Thymus (tissue), 11 donors: ENCODE results near the gene MAGI3. TPM values are rescaled to one million over a fixed set of nuclear protein-coding genes. Genes with fewer than 3 reads are reported as not detected.
"Not testable (repeated sequence)": the region's sequence is repeated elsewhere in the genome, so short reads cannot be mapped to it uniquely, and the experiment has no call there.

Experiments used
- DNase-seq, 9 donors: peaks; one replicate each; pipeline ENCODE4 v3.0.0-alpha.2; 2013; ENCODE audit warnings: low spot score in 9 of 9, low read depth in 6 of 9, missing footprints in 1 of 9
- H3K27ac ChIP-seq, 2 donors: one replicate each; pipeline ENCODE4 v1.5.1; 2013; ENCODE audit warnings: control low read depth in 1 of 2, low read depth in 1 of 2, low read length in 1 of 2, mild to moderate bottlenecking in 1 of 2, moderate library complexity in 1 of 2
- H3K27me3 ChIP-seq, 2 donors: one replicate each; pipeline ENCODE4 v1.5.1; 2013; ENCODE audit warnings: low read length in 1 of 2; ENCODE audit not compliant: control insufficient read depth in 2 of 2, insufficient read depth in 1 of 2
- H3K36me3 ChIP-seq, 2 donors: one replicate each; pipeline ENCODE4 v1.5.1; 2013; ENCODE audit warnings: low read length in 1 of 2, mild to moderate bottlenecking in 1 of 2, moderate library complexity in 1 of 2; ENCODE audit not compliant: control insufficient read depth in 2 of 2, insufficient read depth in 2 of 2
- H3K4me1 ChIP-seq, 2 donors: one replicate each; pipeline ENCODE4 v1.5.1; 2013; ENCODE audit warnings: low read length in 2 of 2; ENCODE audit not compliant: control insufficient read depth in 2 of 2, insufficient read depth in 2 of 2
- H3K4me3 ChIP-seq, 2 donors: one replicate each; pipeline ENCODE4 v1.5.1; 2013; ENCODE audit warnings: low read length in 2 of 2, control low read depth in 1 of 2, mild to moderate bottlenecking in 1 of 2
- H3K9me3 ChIP-seq, 2 donors: one replicate each; pipeline ENCODE4 v1.5.1; 2013; ENCODE audit warnings: low read length in 1 of 2, mild to moderate bottlenecking in 1 of 2; ENCODE audit not compliant: control insufficient read depth in 2 of 2, insufficient read depth in 1 of 2
- WGBS: extraction: QIAGEN DNeasy Blood & Tissue Kit; methylation state at CpG from one replicate; pipeline ENCODE4 v1.1.7; 2013; 5-methylcytosine and 5-hydroxymethylcytosine counted together
- polyA plus RNA-seq: library from polyadenylated mRNA; stranded (reverse); fragments of 200-250 nt; gene quantifications from one replicate; pipeline ENCODE4 v1.2.3, GENCODE V29; 2013
- total RNA-seq: library from RNA; stranded (reverse); fragments of 120-200 nt; gene quantifications from one replicate; pipeline ENCODE4 v1.2.4, GENCODE V29; 2013
- donor health status: healthy.

Gene MAGI3
- total and polyA plus RNA-seq, 2 donors: 4.6 to 6.5 TPM

- H3K9me3 ChIP-seq, DNase-seq, H3K4me1 ChIP-seq, H3K27me3 ChIP-seq, H3K4me3 ChIP-seq, H3K27ac ChIP-seq, H3K36me3 ChIP-seq: not testable (repeated sequence)
- 97% methylated on average over 4 of the region's 4 CpGs for WGBS
Observed at GRCh38 chr1:113406149-113406548, 15.8 kb downstream of the MAGI3 start.

DNA sequence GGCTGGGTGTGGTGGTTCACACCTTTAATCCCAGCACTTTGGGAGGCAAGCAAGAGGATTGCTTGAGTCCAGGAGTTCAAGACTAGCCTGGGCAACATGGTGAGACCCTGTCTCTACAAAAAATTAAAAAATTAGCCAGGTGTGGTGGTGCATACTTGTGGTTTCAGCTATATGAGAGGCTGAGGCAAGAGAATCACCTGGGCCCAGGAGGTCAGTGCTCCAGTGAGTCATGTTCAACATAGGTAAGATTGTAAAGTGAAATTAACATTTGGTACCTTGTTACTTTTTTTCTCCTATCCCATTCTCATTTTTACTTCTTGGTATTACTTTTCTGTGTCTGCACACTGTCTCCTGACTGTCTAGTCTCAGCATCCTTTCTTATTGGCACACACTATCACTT lies 19.0 kb downstream of the MAGI3 start:
- no peak for DNase-seq
- Histone ChIP-seq H3K4me1 (no peaks in the 10 kb centered on the region), H3K27me3 (no peaks in the 10 kb centered on the region), H3K4me3 (no peak overlapping the region), H3K9me3 (no peaks in the 10 kb centered on the region), H3K36me3 (no peaks in the 10 kb centered on the region), H3K27ac (no peak overlapping the region)

- over 99% methylated on average over 4 of the region's 4 CpGs for WGBS
- not testable (repeated sequence) for H3K9me3 ChIP-seq, H3K27ac ChIP-seq, H3K4me3 ChIP-seq, H3K27me3 ChIP-seq, DNase-seq, H3K4me1 ChIP-seq, H3K36me3 ChIP-seq
Observed at GRCh38 chr1:113412020-113412419, 21.7 kb downstream of the MAGI3 start.

DNA sequence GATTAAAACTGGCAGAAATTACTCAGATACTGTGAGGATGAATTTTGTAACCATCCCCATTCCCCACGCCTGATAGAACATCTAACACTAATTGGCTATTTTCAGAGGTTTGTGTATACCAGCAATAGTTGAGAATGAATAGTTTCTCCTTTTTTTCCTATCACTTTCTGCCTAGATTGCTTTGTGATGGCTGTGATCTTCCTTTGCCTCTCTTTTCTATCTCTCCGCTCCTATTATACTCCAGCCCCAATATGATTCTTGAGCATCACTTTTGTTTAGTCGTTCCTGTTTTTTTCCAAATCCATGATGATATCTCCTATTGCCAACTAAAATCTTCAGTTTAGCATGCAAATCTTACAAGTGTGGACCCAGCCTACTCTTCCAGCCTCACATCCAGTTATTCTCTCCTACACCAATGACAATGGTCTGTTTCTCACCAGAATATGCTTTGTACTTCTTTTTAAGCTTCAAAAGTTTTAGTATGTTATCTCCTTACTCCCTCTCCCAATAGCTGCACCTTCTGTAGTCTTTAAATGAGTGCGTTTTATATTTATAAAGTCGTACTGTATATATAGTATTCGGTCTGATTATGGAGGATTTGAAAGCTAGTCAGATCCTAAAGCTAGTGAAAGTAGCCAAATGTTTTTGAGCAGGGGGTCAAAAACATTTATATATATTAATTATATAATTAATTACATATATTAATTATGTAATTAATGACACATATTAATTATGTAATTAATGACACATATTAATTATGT lies 25.2 kb downstream of the MAGI3 start:
- H3K27ac ChIP-seq: no peak overlapping the region
- 97% methylated on average over 6 of the region's 6 CpGs for WGBS
- peak in 3 of 9 donors; percentile 4 to 42 (median 15) for DNase-seq

GRCh38 chr1:113416071-113416470 lies 25.8 kb downstream of the MAGI3 start:
- H3K36me3 ChIP-seq, DNase-seq, H3K4me3 ChIP-seq: not testable (repeated sequence)

More for the DNA sequence above, 25.2 kb downstream of the MAGI3 start:
- no peaks in the 10 kb centered on the region for H3K9me3 ChIP-seq
- no peaks in the 10 kb centered on the region for H3K36me3 ChIP-seq
- no peaks in the 10 kb centered on the region for H3K4me1 ChIP-seq
- H3K4me3 ChIP-seq: no peak overlapping the region
- no peaks in the 10 kb centered on the region for H3K27me3 ChIP-seq

GRCh38 chr1:113416496-113416895 lies 26.2 kb downstream of the MAGI3 start:
- no peak overlapping the region for H3K4me3 ChIP-seq
- peak in 1 of 9 donors; percentile 6 for DNase-seq
- no peaks in the 10 kb centered on the region for H3K36me3 ChIP-seq
- H3K9me3 ChIP-seq: no peaks in the 10 kb centered on the region
- no peaks in the 10 kb centered on the region for H3K4me1 ChIP-seq
- no peak overlapping the region for H3K27ac ChIP-seq
- 99% methylated on average over 2 of the region's 2 CpGs for WGBS
- H3K27me3 ChIP-seq: no peaks in the 10 kb centered on the region

More at GRCh38 chr1:113416071-113416470, 25.8 kb downstream of the MAGI3 start:
- not testable (repeated sequence) for H3K27ac ChIP-seq, H3K9me3 ChIP-seq, H3K4me1 ChIP-seq, H3K27me3 ChIP-seq

DNA sequence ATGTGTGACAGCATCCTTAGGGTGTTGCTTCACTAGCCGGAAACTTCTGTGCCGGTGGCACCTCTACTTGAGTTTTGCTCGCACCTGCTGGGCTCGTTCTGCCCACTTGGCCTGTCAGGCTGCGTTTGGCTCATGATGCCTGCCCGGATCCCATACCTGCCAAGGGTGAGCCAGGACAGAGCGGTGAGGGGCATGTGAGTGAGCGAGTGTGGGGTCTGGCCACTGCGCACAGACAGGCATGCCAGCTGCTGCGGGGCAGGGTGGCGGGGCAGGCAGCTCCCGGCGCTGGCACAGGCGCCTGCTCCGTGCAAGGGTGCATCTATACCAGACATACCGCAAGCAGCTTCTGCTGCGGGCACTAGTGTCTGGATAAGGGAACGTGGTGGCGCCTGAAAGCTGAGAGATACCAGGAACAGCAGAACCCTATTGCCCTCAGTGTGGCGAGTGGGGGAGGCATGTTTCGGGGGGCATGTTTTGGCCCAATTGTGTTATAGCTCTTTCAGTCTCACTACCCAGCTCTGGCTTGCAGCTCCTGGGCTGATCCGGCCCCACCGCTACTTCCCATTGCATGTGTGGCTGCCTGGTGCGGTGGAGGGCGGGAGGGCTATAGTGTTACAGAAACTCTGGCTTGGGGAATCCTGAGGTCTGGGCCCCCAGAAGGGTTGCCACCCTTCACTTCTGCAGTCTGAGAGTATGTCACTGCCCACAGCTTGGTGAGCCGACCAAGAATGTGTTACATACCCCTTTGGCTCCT lies 32.2 kb downstream of the MAGI3 start:
- WGBS: 99% methylated on average over 26 of the region's 26 CpGs
- no peaks in the 10 kb centered on the region for H3K4me1 ChIP-seq
- no peak for DNase-seq
- no peaks in the 10 kb centered on the region for H3K36me3 ChIP-seq
- no peak overlapping the region for H3K27ac ChIP-seq
- H3K27me3 ChIP-seq: no peaks in the 10 kb centered on the region
- H3K4me3 ChIP-seq: no peak overlapping the region
- H3K9me3 ChIP-seq: peaks cover 0 to 8% of the 10 kb centered on the region in 2 donors

GRCh38 chr1:113423826-113424225 lies 33.5 kb downstream of the MAGI3 start:
- no peak overlapping the region for H3K27ac ChIP-seq
- no peaks in the 10 kb centered on the region for H3K36me3 ChIP-seq
- no peaks in the 10 kb centered on the region for H3K27me3 ChIP-seq
- no peaks in the 10 kb centered on the region for H3K4me1 ChIP-seq
- no peak overlapping the region for H3K4me3 ChIP-seq
- 95% methylated on average over 14 of the region's 14 CpGs for WGBS
- no peak for DNase-seq
- H3K9me3 ChIP-seq: peaks cover 0 to 8% of the 10 kb centered on the region in 2 donors

DNA sequence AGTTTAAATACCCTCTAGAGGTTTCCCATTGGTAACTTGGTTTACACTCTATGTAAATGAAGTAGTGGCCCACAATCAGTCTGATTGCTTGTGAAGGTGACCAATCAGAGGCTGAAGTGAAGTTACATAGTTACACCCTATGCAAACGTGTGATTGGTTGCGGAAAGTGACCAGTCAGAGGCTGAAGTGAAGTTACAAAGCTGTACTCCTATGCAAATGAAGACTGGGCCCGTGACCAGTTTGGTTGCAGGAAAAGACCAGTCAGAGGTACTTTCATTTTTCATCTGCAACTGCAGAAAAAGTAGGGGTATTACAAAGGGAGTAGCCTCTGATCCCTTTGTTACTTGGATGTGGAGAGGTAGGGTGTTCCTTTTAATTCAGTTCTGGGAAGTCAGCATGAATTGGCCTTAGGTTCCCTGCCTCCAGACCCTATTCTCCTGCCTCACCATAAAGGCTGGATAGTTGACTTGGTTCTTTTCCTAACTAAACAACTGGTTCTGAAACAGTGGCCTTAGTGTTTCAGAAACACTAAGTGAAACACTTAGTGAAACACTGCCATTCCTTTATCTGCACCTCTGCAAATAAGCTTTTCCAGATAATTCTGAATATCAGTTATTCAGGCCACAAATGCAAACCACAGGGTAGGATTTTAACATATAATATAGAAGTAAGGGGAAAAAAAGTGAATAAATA lies 39.3 kb downstream of the MAGI3 start:
- Histone ChIP-seq H3K27ac (no peak overlapping the region), H3K4me3 (no peak overlapping the region), H3K36me3 (no peaks in the 10 kb centered on the region), H3K4me1 (no peaks in the 10 kb centered on the region), H3K9me3 (no peaks in the 10 kb centered on the region), H3K27me3 (no peaks in the 10 kb centered on the region)
- WGBS: 95% methylated on average over 3 of the region's 3 CpGs
- no peak for DNase-seq
